ENCODE data around the gene SKAP1.

DNA sequence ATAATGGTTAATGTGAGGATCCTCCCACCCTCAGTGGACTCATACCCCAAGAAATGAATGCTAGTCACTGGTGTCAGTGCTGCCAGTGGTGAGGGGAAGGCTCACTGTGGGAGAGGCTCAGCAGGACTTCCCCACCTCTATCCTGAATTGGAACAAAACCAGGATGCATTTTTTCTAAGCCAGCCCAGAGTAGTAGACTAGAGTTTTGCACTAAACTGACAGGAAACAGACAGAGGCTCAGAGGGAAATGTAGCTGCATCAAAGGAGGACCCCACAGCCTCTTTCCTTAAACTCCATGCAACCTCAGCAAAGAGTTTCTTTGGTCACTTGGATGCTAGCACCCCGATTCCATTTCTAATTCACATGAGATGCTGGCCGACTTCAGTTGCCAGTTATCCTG is 10.7 kb upstream of the SKAP1 start:
- TF ChIP-seq, protein P1, sequence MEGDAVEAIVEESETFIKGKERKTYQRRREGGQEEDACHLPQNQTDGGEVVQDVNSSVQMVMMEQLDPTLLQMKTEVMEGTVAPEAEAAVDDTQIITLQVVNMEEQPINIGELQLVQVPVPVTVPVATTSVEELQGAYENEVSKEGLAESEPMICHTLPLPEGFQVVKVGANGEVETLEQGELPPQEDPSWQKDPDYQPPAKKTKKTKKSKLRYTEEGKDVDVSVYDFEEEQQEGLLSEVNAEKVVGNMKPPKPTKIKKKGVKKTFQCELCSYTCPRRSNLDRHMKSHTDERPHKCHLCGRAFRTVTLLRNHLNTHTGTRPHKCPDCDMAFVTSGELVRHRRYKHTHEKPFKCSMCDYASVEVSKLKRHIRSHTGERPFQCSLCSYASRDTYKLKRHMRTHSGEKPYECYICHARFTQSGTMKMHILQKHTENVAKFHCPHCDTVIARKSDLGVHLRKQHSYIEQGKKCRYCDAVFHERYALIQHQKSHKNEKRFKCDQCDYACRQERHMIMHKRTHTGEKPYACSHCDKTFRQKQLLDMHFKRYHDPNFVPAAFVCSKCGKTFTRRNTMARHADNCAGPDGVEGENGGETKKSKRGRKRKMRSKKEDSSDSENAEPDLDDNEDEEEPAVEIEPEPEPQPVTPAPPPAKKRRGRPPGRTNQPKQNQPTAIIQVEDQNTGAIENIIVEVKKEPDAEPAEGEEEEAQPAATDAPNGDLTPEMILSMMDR (IDR thresholded peaks at IDR 0.05), result no peak
- no peak for TF ChIP-seq POLR2A (IDR thresholded peaks at IDR 0.05)
